Measurements from ENCODE around the gene NXT2. TPM values are rescaled to one million over a fixed set of nuclear protein-coding genes. Genes with fewer than 3 reads are reported as not detected.

Gene NXT2
- total RNA-seq, 1 experiment from 2014 or later: 14.3 TPM

DNA sequence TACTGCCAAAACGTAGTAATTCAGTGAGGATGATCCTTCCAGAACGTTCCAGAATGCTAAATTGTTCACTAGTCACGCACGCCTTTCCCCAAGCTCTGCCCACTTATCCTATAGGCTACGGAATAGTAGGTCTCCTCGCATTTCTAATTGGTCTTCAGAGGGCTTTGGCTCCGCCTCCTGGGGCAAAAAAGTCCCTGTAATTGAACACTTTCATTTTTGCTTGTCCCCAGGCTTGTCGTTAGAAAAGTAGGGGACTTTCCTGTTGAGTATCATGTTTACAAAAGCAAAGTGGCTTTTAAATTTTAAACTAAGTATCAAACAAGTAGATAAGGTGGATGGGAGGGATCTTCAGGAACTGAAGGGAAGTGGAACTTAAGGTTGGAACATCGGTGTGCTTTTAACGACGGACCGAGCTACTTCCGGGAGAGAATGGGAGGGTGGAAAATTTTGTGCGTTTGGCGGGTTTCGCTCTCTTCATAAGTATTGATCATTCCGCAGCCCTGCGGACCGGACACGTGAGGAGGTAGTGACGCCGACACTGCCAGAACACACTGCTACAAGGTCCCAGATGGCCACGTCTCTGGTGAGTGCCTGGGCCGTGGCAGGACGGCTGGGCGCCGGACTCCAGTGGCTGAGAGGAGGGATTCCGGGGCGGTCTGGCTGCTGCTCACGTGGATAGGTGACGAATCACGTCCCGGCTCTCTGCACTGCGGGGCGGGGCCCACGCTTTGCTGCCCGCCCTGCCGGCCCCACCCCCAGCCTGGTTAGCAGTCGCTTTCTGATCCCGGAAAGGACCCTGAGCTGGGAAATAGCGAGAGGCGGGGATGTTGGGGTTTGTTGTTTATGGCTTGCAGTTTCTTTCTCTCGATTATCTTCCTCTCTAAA lies at the start of gene NXT2 (continued):
- TF ChIP-seq ZBTB33 (IDR thresholded peaks at IDR 0.05; ENCODE audit: extremely low read depth, insufficient replicate concordance, low read length) (no peak), CBX3 (IDR thresholded peaks at IDR 0.05; ENCODE audit: low read depth) (peak; percentile 76), SP1 (IDR thresholded peaks at IDR 0.05; ENCODE audit: low read depth) (peak; percentile 57), YY1 (IDR thresholded peaks at IDR 0.05; ENCODE audit: extremely low read depth, insufficient replicate concordance, low read depth, low read length) (no peak), EZH2phosphoT487 (IDR thresholded peaks at IDR 0.05; ENCODE audit: borderline replicate concordance) (no peak), FOSL1 (IDR thresholded peaks at IDR 0.05; ENCODE audit: low read depth) (no peak)

DNA sequence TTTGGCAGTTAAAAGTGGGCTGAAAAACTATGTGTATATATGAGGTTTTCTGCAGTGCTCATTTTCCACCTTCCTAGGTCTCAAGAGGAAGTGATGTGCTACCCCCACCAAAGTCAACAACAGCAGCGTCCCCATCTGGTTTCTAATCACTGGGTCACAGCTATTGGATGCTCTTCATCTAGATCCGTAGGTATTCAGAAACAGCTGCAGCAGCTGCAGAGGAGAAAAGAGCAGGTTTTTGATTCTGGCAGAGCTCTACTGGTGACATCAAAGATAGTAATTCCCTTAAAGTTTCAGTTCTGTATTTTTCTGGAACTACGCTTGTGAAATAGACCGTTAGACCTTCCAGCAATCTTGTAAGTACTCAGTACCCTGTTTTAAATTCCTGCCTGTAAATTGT lies 49.0 kb upstream of the NXT2 start:
- no TSS peak for BruUV-seq (replicated peaks)
- Histone ChIP-seq H3K4me1 (ENCODE audit: control insufficient read depth in 1 of 2, insufficient read depth in 2 of 2, low read length in 2 of 2) (no peaks in the 10 kb centered on the region), H3K4me3 (replicated peaks in 1 of 2; ENCODE audit: low read depth in 1 of 2, low read length in 2 of 2) (no peak overlapping the region), H2AFZ (ENCODE audit: low read depth, low read length, poor library complexity, severe bottlenecking) (no peak overlapping the region), H3K9me3 (ENCODE audit: control insufficient read depth in 1 of 2, insufficient read depth in 1 of 2, low read depth in 1 of 2, low read length in 2 of 2) (no peaks in the 10 kb centered on the region), H4K20me1 (ENCODE audit: insufficient read depth) (no peaks in the 10 kb centered on the region), H3K36me3 (ENCODE audit: control insufficient read depth in 1 of 2, insufficient read depth in 2 of 2, low read length in 2 of 2) (no peaks in the 10 kb centered on the region), H3K9ac (ENCODE audit: low read length) (no peak overlapping the region), H3K27me3 (ENCODE audit: insufficient read depth, low read length) (no peaks in the 10 kb centered on the region), H3K79me2 (ENCODE audit: insufficient read depth, low read length) (no peaks in the 10 kb centered on the region), H3K9me2 (ENCODE audit: insufficient read depth) (no peaks in the 10 kb centered on the region), H3K27ac (ENCODE audit: low read depth, low read length) (no peak overlapping the region), H3K4me2 (ENCODE audit: low read length) (no peak overlapping the region)
- intact Hi-C loops (cut with micrococcal nuclease): loop anchor here (10.0 kb wide), 1 partner anchor 927 kb away; no protein-coding TSS in a partner anchor
- no peak for ATAC-seq
- RAD21 ChIA-PET (ENCODE audit: low non-redundant PET in 1 of 2, low total read pairs in 2 of 2, uncharacterized antibody in 2 of 2, unreplicated experiment in 2 of 2): no interaction called here
- CTCF ChIA-PET: interaction anchor here (3.4 kb wide), 1 partner anchor 404 kb away, joined by 24 read pairs; no protein-coding TSS in a partner anchor
- DNase-seq (ENCODE audit: low read depth, low spot score): no peak
- TF ChIP-seq, protein P1, sequence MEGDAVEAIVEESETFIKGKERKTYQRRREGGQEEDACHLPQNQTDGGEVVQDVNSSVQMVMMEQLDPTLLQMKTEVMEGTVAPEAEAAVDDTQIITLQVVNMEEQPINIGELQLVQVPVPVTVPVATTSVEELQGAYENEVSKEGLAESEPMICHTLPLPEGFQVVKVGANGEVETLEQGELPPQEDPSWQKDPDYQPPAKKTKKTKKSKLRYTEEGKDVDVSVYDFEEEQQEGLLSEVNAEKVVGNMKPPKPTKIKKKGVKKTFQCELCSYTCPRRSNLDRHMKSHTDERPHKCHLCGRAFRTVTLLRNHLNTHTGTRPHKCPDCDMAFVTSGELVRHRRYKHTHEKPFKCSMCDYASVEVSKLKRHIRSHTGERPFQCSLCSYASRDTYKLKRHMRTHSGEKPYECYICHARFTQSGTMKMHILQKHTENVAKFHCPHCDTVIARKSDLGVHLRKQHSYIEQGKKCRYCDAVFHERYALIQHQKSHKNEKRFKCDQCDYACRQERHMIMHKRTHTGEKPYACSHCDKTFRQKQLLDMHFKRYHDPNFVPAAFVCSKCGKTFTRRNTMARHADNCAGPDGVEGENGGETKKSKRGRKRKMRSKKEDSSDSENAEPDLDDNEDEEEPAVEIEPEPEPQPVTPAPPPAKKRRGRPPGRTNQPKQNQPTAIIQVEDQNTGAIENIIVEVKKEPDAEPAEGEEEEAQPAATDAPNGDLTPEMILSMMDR (IDR thresholded peaks at IDR 0.05 in 2 of 3, conservative IDR thresholded peaks at IDR 0.05 in 1 of 3; ENCODE audit: borderline replicate concordance in 1 of 3, insufficient read depth in 1 of 3, low read depth in 2 of 3, low read length in 2 of 3): no peak
- TF ChIP-seq JUND (IDR thresholded peaks at IDR 0.05) (no peak), EGR1 (IDR thresholded peaks at IDR 0.05; ENCODE audit: low read depth) (no peak), REST (IDR thresholded peaks at IDR 0.05; ENCODE audit: low read depth) (no peak), ZNF274 (IDR thresholded peaks at IDR 0.05; ENCODE audit: low read depth, low read length) (no peak)
- POLR2A ChIA-PET: no interaction called here

Measured in HCT116 (cell line).